Germinal center (tissue), 1 donor: ENCODE measurements around the gene PRR19.

Experiments used
- DNase-seq: peaks from one replicate; pipeline ENCODE4 v3.0.0; 2012; ENCODE audit warnings: mixed read lengths, low spot score

The PRR19 gene

GRCh38 chr19:42295342-42295741 lies 6.6 kb upstream of the PRR19 start:
- DNase-seq: no peak

GRCh38 chr19:42295831-42296525 lies 6.0 kb upstream of the PRR19 start:
- peak; percentile 75 for DNase-seq

- no peak for DNase-seq
Observed at GRCh38 chr19:42297039-42297438, 4.9 kb upstream of the PRR19 start.

- no peak for DNase-seq
Observed at GRCh38 chr19:42303101-42303464, 1.2 kb downstream of the PRR19 start.

GRCh38 chr19:42303876-42304275 lies 1.9 kb downstream of the PRR19 start:
- DNase-seq: no peak

GRCh38 chr19:42306646-42307045 lies 4.7 kb downstream of the PRR19 start:
- DNase-seq: no peak

GRCh38 chr19:42309686-42310085 lies 7.8 kb downstream of the PRR19 start:
- no peak for DNase-seq

GRCh38 chr19:42311657-42312056 lies 9.7 kb downstream of the PRR19 start:
- no peak for DNase-seq

GRCh38 chr19:42312370-42312769 lies 10.4 kb downstream of the PRR19 start:
- DNase-seq: no peak

- peak; percentile 73 for DNase-seq
Observed at GRCh38 chr19:42313096-42313839, 11.3 kb downstream of the PRR19 start, which contains the start of gene TMEM145. TSS of gene TMEM145 (plus strand) at chr19:42313309. CDS start at chr19:42313377, 68 bp downstream.

GRCh38 chr19:42313840-42314755 lies 12.2 kb downstream of the PRR19 start:
- no peak for DNase-seq

- DNase-seq: no peak
Observed at GRCh38 chr19:42315024-42315423, 13.1 kb downstream of the PRR19 start.

- DNase-seq: no peak
Observed at GRCh38 chr19:42316223-42317211, 14.6 kb downstream of the PRR19 start.

GRCh38 chr19:42317535-42317934 lies 15.6 kb downstream of the PRR19 start:
- DNase-seq: no peak

- DNase-seq: no peak
Observed at GRCh38 chr19:42322305-42322704, 20.4 kb downstream of the PRR19 start.

GRCh38 chr19:42323473-42323851 lies 21.5 kb downstream of the PRR19 start:
- DNase-seq: no peak

- DNase-seq: peak; percentile 40
Observed at GRCh38 chr19:42323852-42324654, 22.1 kb downstream of the PRR19 start.

GRCh38 chr19:42324655-42325307 lies 22.8 kb downstream of the PRR19 start:
- DNase-seq: no peak

- DNase-seq: peak; percentile 98
Observed at GRCh38 chr19:42325308-42325895, 23.5 kb downstream of the PRR19 start, which contains the start of gene MEGF8. TSS of gene MEGF8 (plus strand) at chr19:42325635. CDS start at chr19:42326244, 609 bp downstream.
